ENCODE measurements around the gene FGF11. TPM values are rescaled to one million over a fixed set of nuclear protein-coding genes. Genes with fewer than 3 reads are reported as not detected.
A peak's percentile ranks its signal among the peaks of the same experiment; 100 is the strongest.

FGF11 gene
- total and polyA plus RNA-seq, 2 of the 13 experiments (the other 11 are each of a cell fraction or from before 2014, with no cell fraction given) = 0.20 to 7.6 TPM

DNA sequence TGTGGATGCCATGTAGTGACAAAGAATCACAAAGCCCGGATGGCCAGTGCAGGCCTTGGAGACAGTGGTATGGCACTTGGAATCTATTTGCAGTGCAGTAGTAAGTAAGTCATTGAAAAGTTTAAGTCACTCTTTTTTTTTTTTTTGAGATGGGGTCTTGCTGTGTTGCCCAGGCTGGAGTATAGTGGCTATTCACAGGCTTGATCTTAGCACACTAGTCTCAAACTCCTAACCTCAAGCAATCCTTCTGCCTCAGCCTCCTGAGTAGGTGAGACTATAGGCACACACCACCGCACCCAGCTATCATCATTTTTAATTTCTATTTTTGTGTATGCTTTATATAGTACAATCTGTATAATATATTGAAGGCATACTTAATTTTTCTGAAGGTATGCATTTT, 40.7 kb upstream of the FGF11 start:
- ChIA-PET CTCF (ENCODE audit: low intra/inter-chr PET ratio, low total read pairs) (no interaction called here), POLR2A (interaction anchor here (0.6 to 1.5 kb wide), 3 partner anchors 36 to 162 kb away, joined by 3 to 4 read pairs (median 3); partner anchors contain the start of gene POLR2A)
- 85% methylated on average over 2 of the region's 2 CpGs for WGBS (ENCODE audit: low lambda C conversion rate)
- no peak for ATAC-seq
- no peaks in the 10 kb centered on the region for H3K36me3 ChIP-seq (replicated peaks in 1 of 2; ENCODE audit: control insufficient read depth in 1 of 2, insufficient read depth in 2 of 2, low read length in 2 of 2)
- no peaks in the 10 kb centered on the region for H3K9me3 ChIP-seq (ENCODE audit: low read length)
- H3K4me1 ChIP-seq (ENCODE audit: insufficient read depth, low read length) = peaks cover 17% of the 10 kb centered on the region
- BruUV-seq (replicated peaks) = no TSS peak
- in situ Hi-C loops (cut with HindIII; ENCODE audit: extremely low pct_ligation_motif_present, low pct_unique_long_range_greater_than_20kb) = no loop called here
- FAIRE-seq = no peak
- H3K9ac ChIP-seq (ENCODE audit: insufficient read depth, low read depth, low read length) = no peak overlapping the region
- H3K4me3 ChIP-seq (replicated peaks in 1 of 3; ENCODE audit: insufficient read depth in 1 of 3, low read depth in 2 of 3, low read length in 3 of 3) = no peak overlapping the region
- no peaks in the 10 kb centered on the region; a peak in 2 of 5 replicates for H3K27me3 ChIP-seq (ENCODE audit: control insufficient read depth in 1 of 2, insufficient read depth in 2 of 2, low read length in 2 of 2)
- no peak for DNase-seq (ENCODE audit: low spot score)
- no peak for TF ChIP-seq PPARG (CRISPR knock-in tag; conservative IDR thresholded peaks at IDR 0.05)
- no peak for TF ChIP-seq RBM22 (optimal IDR thresholded peaks at IDR 0.05; ENCODE audit: low read length)
- TF ChIP-seq KDM6A (CRISPR knock-in tag; IDR thresholded peaks at IDR 0.05; ENCODE audit: low read depth) = no peak
- no peak for TF ChIP-seq NFYB (CRISPR knock-in tag; IDR thresholded peaks at IDR 0.05)
- TF ChIP-seq POLR2A (IDR thresholded peaks at IDR 0.05; ENCODE audit: insufficient read depth in 1 of 2, low read depth in 2 of 2, low read length in 2 of 2) = 0 out of 4 replicates have a peak, but pooled peaks of 1 of the 2 experiments have one; percentile 21
- TF ChIP-seq ZNF121 (CRISPR knock-in tag; IDR thresholded peaks at IDR 0.05) = peak; percentile 90
- TF ChIP-seq, protein P1, sequence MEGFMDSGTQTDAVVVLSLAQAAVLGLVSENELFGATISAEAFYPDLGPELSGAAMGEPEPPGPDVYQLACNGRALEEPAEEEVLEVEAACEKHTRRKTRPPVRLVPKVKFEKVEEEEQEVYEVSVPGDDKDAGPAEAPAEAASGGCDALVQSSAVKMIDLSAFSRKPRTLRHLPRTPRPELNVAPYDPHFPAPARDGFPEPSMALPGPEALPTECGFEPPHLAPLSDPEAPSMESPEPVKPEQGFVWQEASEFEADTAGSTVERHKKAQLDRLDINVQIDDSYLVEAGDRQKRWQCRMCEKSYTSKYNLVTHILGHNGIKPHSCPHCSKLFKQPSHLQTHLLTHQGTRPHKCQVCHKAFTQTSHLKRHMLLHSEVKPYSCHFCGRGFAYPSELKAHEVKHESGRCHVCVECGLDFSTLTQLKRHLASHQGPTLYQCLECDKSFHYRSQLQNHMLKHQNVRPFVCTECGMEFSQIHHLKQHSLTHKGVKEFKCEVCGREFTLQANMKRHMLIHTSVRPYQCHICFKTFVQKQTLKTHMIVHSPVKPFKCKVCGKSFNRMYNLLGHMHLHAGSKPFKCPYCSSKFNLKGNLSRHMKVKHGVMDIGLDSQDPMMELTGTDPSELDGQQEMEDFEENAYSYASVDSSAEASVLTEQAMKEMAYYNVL (CRISPR knock-in tag; IDR thresholded peaks at IDR 0.05; ENCODE audit: borderline replicate concordance) = no peak
- TF ChIP-seq ZFP41 (CRISPR knock-in tag; IDR thresholded peaks at IDR 0.05; ENCODE audit: borderline replicate concordance) = no peak
- no peak for TF ChIP-seq RFXAP (CRISPR knock-in tag; IDR thresholded peaks at IDR 0.05; ENCODE audit: borderline replicate concordance)
- no peaks in the 10 kb centered on the region for H4K20me1 ChIP-seq (ENCODE audit: insufficient read depth, low read length)
- H3K79me2 ChIP-seq (ENCODE audit: insufficient read depth, low read length) = peaks cover 4% of the 10 kb centered on the region
- no peak overlapping the region for H3K27ac ChIP-seq (ENCODE audit: extremely low read length, insufficient read depth, low read length)
- no peak overlapping the region for H3K4me2 ChIP-seq (ENCODE audit: low read depth, low read length)
- intact Hi-C loops (cut with micrococcal nuclease; ENCODE audit: unreplicated experiment) = no loop called here
- H2AFZ ChIP-seq (ENCODE audit: low read length) = no peak overlapping the region

Measured in HepG2 (cell line).